B cell (primary cell): ENCODE results near the gene PTGDR2. TPM values are rescaled to one million over a fixed set of nuclear protein-coding genes. Genes with fewer than 3 reads are reported as not detected.

Experiments
- ATAC-seq: fragments of 200-7000 bp; cut with Tn5 transposase; one replicate; pipeline ENCODE4 v1.10.0; 2021; ENCODE audit warnings: low read depth, mild to moderate bottlenecking, moderate number of reproducible peaks, moderate library complexity
- CTCF ChIA-PET: fragments of 350-600 bp; sonication (Branson Sonifier 250); formaldehyde crosslinking; loops from one replicate; lab custom pipeline; 2021; ENCODE audit warnings: antibody characterized with exemption, inconsistent platforms; lab: Charles Lee
- POLR2A ChIA-PET: fragments of 350-600 bp; sonication (Branson Sonifier 250); formaldehyde crosslinking; loops from one replicate; lab custom pipeline; 2021; ENCODE audit warnings: antibody characterized with exemption; lab: Charles Lee
- DNase-seq: peaks from one replicate; pipeline ENCODE4 v3.0.0; 2013
- H2AFZ ChIP-seq: 2 replicates; pipeline ENCODE4 v1.6.1; 2012; ENCODE audit warnings: mild to moderate bottlenecking, low read depth, low read length; ENCODE audit not compliant: insufficient read depth, poor library complexity, severe bottlenecking
- H3K27ac ChIP-seq, 2 donors: 1 replicate in 1 of 2; 2 replicates in 1 of 2; pipeline ENCODE4 v1.5.1; 2012 to 2013; ENCODE audit warnings: low read length in 2 of 2, mild to moderate bottlenecking in 2 of 2, moderate library complexity in 1 of 2
- H3K27me3 ChIP-seq, 4 experiments: fragments of 200-600 bp in 1 of 4; sonication (generic) in 1 of 4; replicated peaks in 1 of 4; 1 replicate in 2 of 4; 2 replicates in 2 of 4; pipeline versions ENCODE4 v1.6.1 to v1.7.0; 2013 to 2016; ENCODE audit warnings: low read length in 3 of 4, mild to moderate bottlenecking in 2 of 4, mixed read lengths in 1 of 4, moderate library complexity in 1 of 4; ENCODE audit not compliant: insufficient read depth in 4 of 4, control insufficient read depth in 3 of 4; ENCODE audit errors: control extremely low read depth in 1 of 4
- H3K36me3 ChIP-seq, 2 experiments: replicated peaks in 1 of 2; 1 replicate in 1 of 2; 2 replicates in 1 of 2; pipeline versions ENCODE4 v1.6.1 to v1.7.1; 2013; ENCODE audit warnings: low read length in 1 of 2; ENCODE audit not compliant: insufficient read depth in 2 of 2, control insufficient read depth in 1 of 2; ENCODE audit errors: control extremely low read depth in 1 of 2, extremely low read depth in 1 of 2
- H3K4me1 ChIP-seq, 2 donors: fragments of 200-600 bp in 1 of 2; sonication (generic) in 1 of 2; 1 replicate in 1 of 2; 2 replicates in 1 of 2; pipeline versions ENCODE4 v1.5.1 to v1.6.1; 2013 to 2017; ENCODE audit warnings: low read length in 2 of 2; ENCODE audit not compliant: control insufficient read depth in 2 of 2, insufficient read depth in 2 of 2
- H3K4me2 ChIP-seq: replicated peaks from 2 replicates; pipeline ENCODE3; 2012; ENCODE audit warnings: mild to moderate bottlenecking, low read depth, low read length; ENCODE audit not compliant: poor library complexity, severe bottlenecking
- H3K4me3 ChIP-seq, 5 experiments: fragments of 200-600 bp in 1 of 5; sonication (generic) in 1 of 5; 1 replicate in 3 of 5; 2 replicates in 2 of 5; pipeline versions ENCODE4 v1.5.1 to v1.7.0; 2011 to 2016; ENCODE audit warnings: low read length in 4 of 5, mild to moderate bottlenecking in 4 of 5, low read depth in 2 of 5, control low read depth in 1 of 5, moderate library complexity in 1 of 5; ENCODE audit not compliant: insufficient read depth in 1 of 5; ENCODE audit errors: control extremely low read depth in 1 of 5, extremely low read depth in 1 of 5
- H3K79me2 ChIP-seq: fragments of 200-600 bp; sonication (generic); one replicate; pipeline ENCODE4 v1.6.0; 2016; ENCODE audit warnings: low read length; ENCODE audit not compliant: control insufficient read depth, insufficient read depth
- H3K9ac ChIP-seq: fragments of 200-600 bp; sonication (generic); 2 replicates; pipeline ENCODE4 v1.6.1; 2017; ENCODE audit warnings: mild to moderate bottlenecking, low read length, moderate library complexity
- H3K9me3 ChIP-seq, 3 donors: one replicate each; pipeline versions ENCODE4 v1.6.1 to v1.7.1; 2013; ENCODE audit warnings: low read length in 2 of 3; ENCODE audit not compliant: control insufficient read depth in 2 of 3, insufficient read depth in 1 of 3; ENCODE audit errors: control extremely low read depth in 1 of 3
- H4K20me1 ChIP-seq: 2 replicates; pipeline ENCODE4 v1.6.0; 2012; ENCODE audit warnings: mild to moderate bottlenecking, low read length; ENCODE audit not compliant: insufficient read depth, control insufficient read depth, poor library complexity, severe bottlenecking
- H3K27ac Mint-ChIP-seq: one replicate; pipeline ENCODE4 v1.8.0; 2021; ENCODE audit warnings: mixed read lengths
- H3K27me3 Mint-ChIP-seq: one replicate; pipeline ENCODE4 v1.8.0; 2021; ENCODE audit warnings: mixed read lengths
- H3K4me1 Mint-ChIP-seq: one replicate; pipeline ENCODE4 v1.8.0; 2021; ENCODE audit warnings: mixed read lengths
- H3K4me3 Mint-ChIP-seq: one replicate; pipeline ENCODE4 v1.8.0; 2021; ENCODE audit warnings: mixed read lengths
- H3K9me3 Mint-ChIP-seq: one replicate; pipeline ENCODE4 v1.8.0; 2022; ENCODE audit warnings: mixed read lengths; ENCODE audit not compliant: insufficient read depth
- EZH2 ChIP-seq: IDR thresholded peaks from 2 replicates; pipeline ENCODE4 v1.6.1; 2012; ENCODE audit warnings: borderline replicate concordance, low read depth, mild to moderate bottlenecking, moderate library complexity, low read length; ENCODE audit not compliant: insufficient read depth, poor library complexity, severe bottlenecking
- WGBS: methylation state at CpG from one replicate; pipeline ENCODE4 v1.1.5; 2013; ENCODE audit warnings: missing lambda C conversion rate; ENCODE audit not compliant: insufficient coverage; 5-methylcytosine and 5-hydroxymethylcytosine counted together
- intact Hi-C: fragments of 100-400 bp; cut with micrococcal nuclease; formaldehyde crosslinking; loops from one replicate; pipeline ENCODE4 v1.10.0; 2022
- polyA plus RNA-seq: library from polyadenylated mRNA; depleted of rRNA; stranded (reverse); fragments of >200 nt; gene quantifications from 2 replicates; pipeline ENCODE4 v1.2.3, GENCODE V29; 2012
- total RNA-seq, 2 donors: library from RNA; stranded (reverse); fragments of 120-200 nt in 1 of 2; gene quantifications; 1 replicate in 1 of 2; 2 replicates in 1 of 2; pipeline versions ENCODE4 v1.2.3 to v1.2.4, GENCODE V29; 2013 to 2022
- TF ChIP-seq, protein P1 (sequence below): fragments of 200-600 bp; IDR thresholded peaks from one replicate; pipeline ENCODE4 v1.8.0; 2022; ENCODE audit warnings: antibody characterized with exemption, mild to moderate bottlenecking

Gene PTGDR2
- total and polyA plus RNA-seq, 2 donors (not counting 1 experiment from before 2014, with no cell fraction given), result 0.03 TPM; not detected in 1

- H3K79me2 ChIP-seq, result no peaks in the 10 kb centered on the region
- H3K4me3 ChIP-seq, result no peak overlapping the region
- no peaks in the 10 kb centered on the region for H3K9me3 ChIP-seq
- no peak overlapping the region for H2AFZ ChIP-seq
- CTCF ChIA-PET, result interaction anchor here (0.6 to 1.5 kb wide), 5 partner anchors 8 to 113 kb away, joined by 3 to 5 read pairs (median 3); no protein-coding TSS in a partner anchor
- intact Hi-C loops, result no loop called here
- DNase-seq (no peak), ATAC-seq (no peak)
- TF ChIP-seq, protein P1, sequence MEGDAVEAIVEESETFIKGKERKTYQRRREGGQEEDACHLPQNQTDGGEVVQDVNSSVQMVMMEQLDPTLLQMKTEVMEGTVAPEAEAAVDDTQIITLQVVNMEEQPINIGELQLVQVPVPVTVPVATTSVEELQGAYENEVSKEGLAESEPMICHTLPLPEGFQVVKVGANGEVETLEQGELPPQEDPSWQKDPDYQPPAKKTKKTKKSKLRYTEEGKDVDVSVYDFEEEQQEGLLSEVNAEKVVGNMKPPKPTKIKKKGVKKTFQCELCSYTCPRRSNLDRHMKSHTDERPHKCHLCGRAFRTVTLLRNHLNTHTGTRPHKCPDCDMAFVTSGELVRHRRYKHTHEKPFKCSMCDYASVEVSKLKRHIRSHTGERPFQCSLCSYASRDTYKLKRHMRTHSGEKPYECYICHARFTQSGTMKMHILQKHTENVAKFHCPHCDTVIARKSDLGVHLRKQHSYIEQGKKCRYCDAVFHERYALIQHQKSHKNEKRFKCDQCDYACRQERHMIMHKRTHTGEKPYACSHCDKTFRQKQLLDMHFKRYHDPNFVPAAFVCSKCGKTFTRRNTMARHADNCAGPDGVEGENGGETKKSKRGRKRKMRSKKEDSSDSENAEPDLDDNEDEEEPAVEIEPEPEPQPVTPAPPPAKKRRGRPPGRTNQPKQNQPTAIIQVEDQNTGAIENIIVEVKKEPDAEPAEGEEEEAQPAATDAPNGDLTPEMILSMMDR, result no peak
- TF ChIP-seq EZH2, result no peak
- H3K4me1 Mint-ChIP-seq, result no peaks in the 10 kb centered on the region
- POLR2A ChIA-PET, result no interaction called here
- H3K9ac ChIP-seq, result no peak overlapping the region
- WGBS, result no CpG with 5 or more reads among the region's 5 CpGs
- H3K27ac ChIP-seq, result no peak overlapping the region
- H3K27ac Mint-ChIP-seq, result no peak overlapping the region
- no peaks in the 10 kb centered on the region for H3K27me3 ChIP-seq
- H4K20me1 ChIP-seq, result no peaks in the 10 kb centered on the region
- peaks cover 0 to 47% of the 10 kb centered on the region in 2 experiments for H3K36me3 ChIP-seq
- H3K4me3 Mint-ChIP-seq, result no peak overlapping the region
- no peaks in the 10 kb centered on the region for H3K4me1 ChIP-seq
- H3K9me3 Mint-ChIP-seq, result no peaks in the 10 kb centered on the region
- H3K4me2 ChIP-seq, result no peak overlapping the region
- no peaks in the 10 kb centered on the region for H3K27me3 Mint-ChIP-seq
Measured at GRCh38 chr11:60890696-60891095, 34.9 kb upstream of the PTGDR2 start.

DNA sequence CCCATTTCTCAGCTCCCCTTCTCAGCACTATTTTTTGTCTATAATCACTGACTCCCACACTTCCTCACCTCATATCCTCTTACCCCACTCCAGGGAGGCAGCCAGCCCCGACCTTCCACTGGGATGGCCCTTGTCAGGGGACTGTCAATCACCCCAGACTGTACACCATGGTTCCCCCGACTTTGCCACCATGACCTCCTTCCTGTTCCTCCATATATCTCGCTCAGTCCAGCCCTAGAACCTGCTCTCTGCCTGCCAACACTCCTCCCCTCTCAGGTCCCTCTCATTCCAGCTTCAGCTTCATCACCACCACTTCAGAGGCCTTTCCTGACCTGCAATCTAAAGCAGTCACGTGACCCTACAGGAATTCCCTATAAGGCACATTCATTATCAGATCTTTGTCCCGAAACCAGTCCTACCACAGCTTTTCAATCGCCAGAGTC, 34.1 kb upstream of the PTGDR2 start:
- no peaks in the 10 kb centered on the region for H3K79me2 ChIP-seq
- H3K27me3 ChIP-seq, result no peaks in the 10 kb centered on the region
- no peak for ATAC-seq
- ChIA-PET CTCF (interaction anchor here (1.2 to 1.5 kb wide), 3 partner anchors 9 to 18 kb away, joined by 3 to 5 read pairs (median 3); no protein-coding TSS in a partner anchor), POLR2A (no interaction called here)
- Mint-ChIP-seq H3K4me3 (no peak overlapping the region), H3K27ac (no peak overlapping the region), H3K27me3 (no peaks in the 10 kb centered on the region), H3K4me1 (no peaks in the 10 kb centered on the region), H3K9me3 (no peaks in the 10 kb centered on the region)
- no peak overlapping the region for H3K9ac ChIP-seq
- H3K27ac ChIP-seq, result no peak overlapping the region
- H3K9me3 ChIP-seq, result no peaks in the 10 kb centered on the region
- TF ChIP-seq, protein P1, result no peak
- no peak for TF ChIP-seq EZH2
- no peaks in the 10 kb centered on the region for H4K20me1 ChIP-seq
- H3K4me3 ChIP-seq, result no peak overlapping the region
- H2AFZ ChIP-seq, result no peak overlapping the region
- H3K36me3 ChIP-seq, result peaks cover 0 to 39% of the 10 kb centered on the region in 2 experiments
- no peaks in the 10 kb centered on the region for H3K4me1 ChIP-seq
- intact Hi-C loops, result no loop called here
- WGBS, result 50% methylated on average over 6 of the region's 6 CpGs
- H3K4me2 ChIP-seq, result no peak overlapping the region
- no peak for DNase-seq
